Gastroesophageal sphincter (tissue), 3 donors: ENCODE results near the gene TP53INP2.

Source experiments
- EP300 ChIP-seq: sonication (generic); formaldehyde crosslinking; IDR thresholded peaks from one replicate; pipeline ENCODE4 v1.6.1; 2017; ENCODE audit warnings: antibody characterized with exemption, mild to moderate bottlenecking
- POLR2A ChIP-seq, 2 donors: fragments of 450-650 bp; IDR thresholded peaks; one replicate each; pipeline ENCODE4 v1.6.1; 2017; ENCODE audit warnings: antibody characterized with exemption in 2 of 2, mild to moderate bottlenecking in 2 of 2, moderate library complexity in 1 of 2
- TF ChIP-seq, protein P1 (sequence below), 4 experiments: fragments of 200-600 bp in 2 of 4; fragments of 450-650 bp in 2 of 4; sonication (generic) in 1 of 4; IDR thresholded peaks; one replicate each; pipeline ENCODE4 v1.5.1; 2017 to 2019; ENCODE audit warnings: antibody characterized with exemption in 4 of 4, mild to moderate bottlenecking in 2 of 4, moderate library complexity in 2 of 4

DNA sequence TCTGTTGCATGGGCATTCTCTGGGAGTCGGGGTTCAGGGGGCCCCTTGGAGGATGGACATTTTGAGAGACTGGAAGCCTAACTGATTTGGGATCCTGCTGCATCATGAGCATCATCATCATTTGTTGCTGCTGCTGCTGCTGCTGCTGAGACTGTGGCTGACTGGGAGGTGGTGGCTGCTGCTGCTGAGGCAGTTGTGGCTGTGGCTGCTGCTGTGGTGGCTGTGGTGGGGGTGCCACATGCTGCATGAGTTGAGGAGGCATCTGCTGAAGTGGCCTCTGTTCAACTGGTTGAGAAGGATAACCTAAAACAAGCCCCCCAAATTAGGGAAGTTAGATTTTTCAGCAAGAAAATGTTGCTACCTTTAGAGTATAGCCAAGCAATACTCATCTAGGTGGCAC is 38.9 kb downstream of the TP53INP2 start:
- TF ChIP-seq, protein P1, sequence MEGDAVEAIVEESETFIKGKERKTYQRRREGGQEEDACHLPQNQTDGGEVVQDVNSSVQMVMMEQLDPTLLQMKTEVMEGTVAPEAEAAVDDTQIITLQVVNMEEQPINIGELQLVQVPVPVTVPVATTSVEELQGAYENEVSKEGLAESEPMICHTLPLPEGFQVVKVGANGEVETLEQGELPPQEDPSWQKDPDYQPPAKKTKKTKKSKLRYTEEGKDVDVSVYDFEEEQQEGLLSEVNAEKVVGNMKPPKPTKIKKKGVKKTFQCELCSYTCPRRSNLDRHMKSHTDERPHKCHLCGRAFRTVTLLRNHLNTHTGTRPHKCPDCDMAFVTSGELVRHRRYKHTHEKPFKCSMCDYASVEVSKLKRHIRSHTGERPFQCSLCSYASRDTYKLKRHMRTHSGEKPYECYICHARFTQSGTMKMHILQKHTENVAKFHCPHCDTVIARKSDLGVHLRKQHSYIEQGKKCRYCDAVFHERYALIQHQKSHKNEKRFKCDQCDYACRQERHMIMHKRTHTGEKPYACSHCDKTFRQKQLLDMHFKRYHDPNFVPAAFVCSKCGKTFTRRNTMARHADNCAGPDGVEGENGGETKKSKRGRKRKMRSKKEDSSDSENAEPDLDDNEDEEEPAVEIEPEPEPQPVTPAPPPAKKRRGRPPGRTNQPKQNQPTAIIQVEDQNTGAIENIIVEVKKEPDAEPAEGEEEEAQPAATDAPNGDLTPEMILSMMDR (IDR thresholded peaks at IDR 0.05) = no peak
- TF ChIP-seq POLR2A (IDR thresholded peaks at IDR 0.05) = no peak
- no peak for TF ChIP-seq EP300
